K562 (cell line): ENCODE data around the gene EME1. TPM values are rescaled to one million over a fixed set of nuclear protein-coding genes. Genes with fewer than 3 reads are reported as not detected.
A peak's percentile ranks its signal among the peaks of the same experiment; 100 is the strongest.

Experiments used
- BCOR ChIP-seq: fragments of 450-650 bp; IDR thresholded peaks from 2 replicates; pipeline ENCODE4 v1.6.1; 2016
- C11orf30 ChIP-seq: fragments of 450-650 bp; IDR thresholded peaks from 2 replicates; pipeline ENCODE4 v1.6.1; 2016; ENCODE audit warnings: low read depth, mild to moderate bottlenecking
- CBX2 ChIP-seq: fragments of 200-600 bp; sonication (generic); IDR thresholded peaks from one replicate; pipeline ENCODE4 v1.6.1; 2012; ENCODE audit warnings: mild to moderate bottlenecking, low read length, inconsistent platforms; ENCODE audit not compliant: insufficient read depth, poor library complexity, severe bottlenecking
- CBX8 ChIP-seq: fragments of 200-600 bp; sonication (generic); IDR thresholded peaks from 2 replicates; pipeline ENCODE4 v1.6.1; 2012; ENCODE audit warnings: borderline replicate concordance, mixed run types, low read depth, mild to moderate bottlenecking, moderate library complexity, mixed read lengths, low read length, control low read depth, inconsistent platforms; ENCODE audit not compliant: poor library complexity, severe bottlenecking; ENCODE audit errors: extremely low read depth
- DMBX1 ChIP-seq: fragments of 250-450 bp; sonication (Bioruptor Pico); IDR thresholded peaks from 2 replicates; pipeline ENCODE4 v1.8.0; 2022; ENCODE audit warnings: inconsistent platforms, mild to moderate bottlenecking, moderate library complexity, borderline replicate concordance
- ERF ChIP-seq: fragments of 450-650 bp; formaldehyde crosslinking; IDR thresholded peaks from 2 replicates; pipeline ENCODE4 v1.4.0; 2020; ENCODE audit warnings: mild to moderate bottlenecking, mixed read lengths
- ESRRB ChIP-seq: fragments of 250-450 bp; sonication (Bioruptor Pico); IDR thresholded peaks from 2 replicates; pipeline ENCODE4 v1.5.0; 2020; ENCODE audit warnings: mild to moderate bottlenecking, moderate library complexity, borderline replicate concordance
- GTF2F1 ChIP-seq: IDR thresholded peaks from 2 replicates; pipeline ENCODE4 v1.6.1; 2011; ENCODE audit warnings: low read depth, low read length, improper control_type of control experiment
- HDGF ChIP-seq: fragments of 450-650 bp; IDR thresholded peaks from 2 replicates; pipeline ENCODE4 v1.6.1; 2016
- HMG20A ChIP-seq: fragments of 450-650 bp; formaldehyde crosslinking; conservative IDR thresholded peaks from 2 replicates; pipeline ENCODE4 v1.4.0; 2020; ENCODE audit warnings: mild to moderate bottlenecking, mixed read lengths
- KAT7 ChIP-seq: sonication (generic); formaldehyde crosslinking; IDR thresholded peaks from 2 replicates; pipeline ENCODE4 v1.8.0; 2022; ENCODE audit warnings: missing genetic modification reagents, mild to moderate bottlenecking, borderline replicate concordance
- MAFG ChIP-seq: fragments of 450-650 bp; conservative IDR thresholded peaks from 2 replicates; pipeline ENCODE4 v1.6.1; 2016; ENCODE audit warnings: missing genetic modification characterization, missing compliant biosample characterization
- MAZ ChIP-seq, 2 experiments: fragments of 450-650 bp in 1 of 2; sonication (generic) in 1 of 2; formaldehyde crosslinking; IDR thresholded peaks in 1 of 2; conservative IDR thresholded peaks in 1 of 2; 2 replicates each; pipeline versions ENCODE4 v1.4.0 to v1.5.0; 2020; ENCODE audit warnings: mild to moderate bottlenecking in 1 of 2, missing genetic modification reagents in 1 of 2
- MECOM ChIP-seq: fragments of 250-450 bp; sonication (Bioruptor Pico); IDR thresholded peaks from 2 replicates; pipeline ENCODE4 v1.8.0; 2022; ENCODE audit warnings: inconsistent platforms
- MEF2D ChIP-seq: conservative IDR thresholded peaks from 2 replicates; pipeline ENCODE4 v1.6.1; 2016; ENCODE audit warnings: low read depth, missing genetic modification characterization, missing compliant biosample characterization
- SRSF3 ChIP-seq: fragments of 200-400 bp; formaldehyde crosslinking; IDR thresholded peaks from 2 replicates; pipeline ENCODE4 v1.6.1; 2016; ENCODE audit warnings: mild to moderate bottlenecking, low read length, moderate library complexity; ENCODE audit not compliant: insufficient read depth
- TAF7 ChIP-seq: fragments of 450-650 bp; IDR thresholded peaks from 2 replicates; pipeline ENCODE4 v1.6.1; 2016; ENCODE audit warnings: missing genetic modification characterization, missing compliant biosample characterization
- TBP ChIP-seq: optimal IDR thresholded peaks from 2 replicates; pipeline ENCODE3; 2011; ENCODE audit warnings: low read depth, low read length, improper control_type of control experiment
- polyA plus RNA-seq, 8 experiments: library from polyadenylated mRNA; depleted of rRNA in 4 of 8; stranded (reverse) in 5 of 8; unstranded in 3 of 8; fragments of >200 nt; fragmentation: Nextera tagmentation in 2 of 8; fragmentation: Illumina TruSeq in 1 of 8; extraction: Ambion mirVana in 2 of 8; extraction: Trizol in 1 of 8; gene quantifications; 2 replicates each; pipeline versions ENCODE4 v1.2.1 to v1.2.3, GENCODE V29; 2011 to 2014; ENCODE audit warnings: inconsistent platforms in 1 of 8, missing spikeins in 1 of 8
- total RNA-seq, 7 experiments: library from RNA; depleted of rRNA in 6 of 7; stranded (reverse); fragments of >200 nt in 6 of 7; fragmentation: Illumina TruSeq in 2 of 7; extraction: Trizol in 2 of 7; gene quantifications; 2 replicates each; pipeline versions ENCODE4 v1.2.1 to v1.2.3, GENCODE V29; 2011 to 2021; ENCODE audit warnings: low replicate concordance in 1 of 7
- TF ChIP-seq, protein P1 (sequence below), 2 experiments: fragments of 200-800 bp in 1 of 2; sonication (Bioruptor generic) in 1 of 2; sonication (generic) in 1 of 2; formaldehyde crosslinking in 1 of 2; IDR thresholded peaks in 1 of 2; conservative IDR thresholded peaks in 1 of 2; 2 replicates each; pipeline versions ENCODE4 v1.5.0 to v1.6.1; 2016 to 2020; ENCODE audit warnings: missing compliant biosample characterization in 1 of 2, missing genetic modification characterization in 1 of 2, missing genetic modification reagents in 1 of 2
- TF ChIP-seq, protein P2 (sequence below): fragments of 450-650 bp; formaldehyde crosslinking; IDR thresholded peaks from 2 replicates; pipeline ENCODE4 v1.4.0; 2020; ENCODE audit warnings: mild to moderate bottlenecking, mixed read lengths
- TF ChIP-seq, protein P3 (sequence below): sonication (generic); formaldehyde crosslinking; IDR thresholded peaks from 2 replicates; pipeline ENCODE4 v1.5.0; 2020; ENCODE audit warnings: missing genetic modification reagents
- TF ChIP-seq, protein P4 (sequence below), 2 experiments: IDR thresholded peaks; 2 replicates each; pipeline ENCODE4 v1.6.1; 2011; ENCODE audit warnings: borderline replicate concordance in 1 of 2, control low read depth in 1 of 2, low read depth in 1 of 2, low read length in 1 of 2, mild to moderate bottlenecking in 1 of 2, mixed read lengths in 1 of 2, moderate library complexity in 1 of 2; ENCODE audit not compliant: insufficient read depth in 1 of 2, insufficient read length in 1 of 2, poor library complexity in 1 of 2, severe bottlenecking in 1 of 2; ENCODE audit errors: extremely low read depth in 1 of 2

The EME1 gene
- total and polyA plus RNA-seq, 9 of the 15 experiments (the other 6 are each of a cell fraction or from before 2014, with no cell fraction given), result 14.6 to 44.1 (median 24.0) TPM

DNA sequence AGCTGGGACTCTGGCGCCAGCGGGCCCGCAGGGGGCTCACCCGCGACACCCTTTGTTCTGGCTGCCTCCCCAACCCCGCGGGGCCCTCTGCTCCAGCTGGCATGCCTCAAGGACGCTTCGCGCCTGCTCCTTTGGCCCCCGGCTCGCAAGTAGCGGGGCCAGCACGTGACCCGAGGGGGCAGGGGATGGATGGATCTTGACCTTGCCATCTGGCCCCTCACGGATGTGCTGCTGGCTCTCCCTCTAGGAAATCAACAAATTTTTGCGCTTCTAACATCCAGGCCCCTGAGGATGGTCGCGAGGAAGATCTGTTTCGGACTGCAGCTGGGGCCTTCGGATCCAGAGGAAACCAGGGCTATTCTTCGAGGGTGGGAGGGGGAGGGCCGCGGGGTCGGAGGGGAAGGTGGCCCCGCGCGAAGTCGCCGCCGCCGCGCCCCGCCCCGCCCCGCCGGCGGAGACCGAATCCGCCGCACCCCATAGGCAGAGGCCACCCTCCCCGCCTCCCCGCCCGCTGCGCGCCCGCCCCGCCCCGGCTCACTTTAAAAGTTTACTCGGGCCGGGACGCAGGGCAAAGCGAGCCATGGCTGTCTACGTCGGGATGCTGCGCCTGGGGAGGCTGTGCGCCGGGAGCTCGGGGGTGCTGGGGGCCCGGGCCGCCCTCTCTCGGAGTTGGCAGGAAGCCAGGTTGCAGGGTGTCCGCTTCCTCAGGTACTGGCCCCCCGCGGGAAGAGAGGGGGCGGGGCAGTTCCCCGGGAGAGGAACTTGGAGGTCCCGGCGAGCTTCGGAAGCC, 52.8 kb downstream of the EME1 start, which contains the start of gene ACSF2 (continued):
- TF ChIP-seq, protein P1, sequence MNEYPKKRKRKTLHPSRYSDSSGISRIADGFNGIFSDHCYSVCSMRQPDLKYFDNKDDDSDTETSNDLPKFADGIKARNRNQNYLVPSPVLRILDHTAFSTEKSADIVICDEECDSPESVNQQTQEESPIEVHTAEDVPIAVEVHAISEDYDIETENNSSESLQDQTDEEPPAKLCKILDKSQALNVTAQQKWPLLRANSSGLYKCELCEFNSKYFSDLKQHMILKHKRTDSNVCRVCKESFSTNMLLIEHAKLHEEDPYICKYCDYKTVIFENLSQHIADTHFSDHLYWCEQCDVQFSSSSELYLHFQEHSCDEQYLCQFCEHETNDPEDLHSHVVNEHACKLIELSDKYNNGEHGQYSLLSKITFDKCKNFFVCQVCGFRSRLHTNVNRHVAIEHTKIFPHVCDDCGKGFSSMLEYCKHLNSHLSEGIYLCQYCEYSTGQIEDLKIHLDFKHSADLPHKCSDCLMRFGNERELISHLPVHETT (CRISPR knock-in tag; conservative IDR thresholded peaks at IDR 0.05 in 1 of 2, IDR thresholded peaks at IDR 0.05 in 1 of 2), result peak; percentile 62; a peak in 2 of 4 replicates
- TF ChIP-seq GTF2F1 (no peak), MEF2D (tag) (no peak), MECOM (CRISPR knock-in tag) (no peak), MAZ (CRISPR knock-in tag; conservative IDR thresholded peaks at IDR 0.05 in 1 of 2, IDR thresholded peaks at IDR 0.05 in 1 of 2) (peak; percentile 42 to 56; a peak in 2 of 4 replicates), C11orf30 (no peak), BCOR (no peak), HDGF (no peak), TAF7 (tag) (no peak), KAT7 (peak; percentile 59; the same call in 1 of the 2 replicates), SRSF3 (no peak), TBP (peak; percentile 19), ESRRB (CRISPR knock-in tag) (no peak), MAFG (tag) (no peak), ERF (CRISPR knock-in tag) (no peak), CBX2 (no peak), DMBX1 (CRISPR knock-in tag) (0 out of 2 replicates have a peak, but pooled peaks have one; percentile 22), CBX8 (no peak), HMG20A (CRISPR knock-in tag) (no peak)
- TF ChIP-seq, protein P2, sequence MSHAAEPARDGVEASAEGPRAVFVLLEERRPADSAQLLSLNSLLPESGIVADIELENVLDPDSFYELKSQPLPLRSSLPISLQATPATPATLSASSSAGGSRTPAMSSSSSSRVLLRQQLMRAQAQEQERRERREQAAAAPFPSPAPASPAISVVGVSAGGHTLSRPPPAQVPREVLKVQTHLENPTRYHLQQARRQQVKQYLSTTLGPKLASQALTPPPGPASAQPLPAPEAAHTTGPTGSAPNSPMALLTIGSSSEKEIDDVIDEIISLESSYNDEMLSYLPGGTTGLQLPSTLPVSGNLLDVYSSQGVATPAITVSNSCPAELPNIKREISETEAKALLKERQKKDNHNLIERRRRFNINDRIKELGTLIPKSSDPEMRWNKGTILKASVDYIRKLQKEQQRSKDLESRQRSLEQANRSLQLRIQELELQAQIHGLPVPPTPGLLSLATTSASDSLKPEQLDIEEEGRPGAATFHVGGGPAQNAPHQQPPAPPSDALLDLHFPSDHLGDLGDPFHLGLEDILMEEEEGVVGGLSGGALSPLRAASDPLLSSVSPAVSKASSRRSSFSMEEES (CRISPR knock-in tag), result peak; percentile 39
- TF ChIP-seq, protein P3, sequence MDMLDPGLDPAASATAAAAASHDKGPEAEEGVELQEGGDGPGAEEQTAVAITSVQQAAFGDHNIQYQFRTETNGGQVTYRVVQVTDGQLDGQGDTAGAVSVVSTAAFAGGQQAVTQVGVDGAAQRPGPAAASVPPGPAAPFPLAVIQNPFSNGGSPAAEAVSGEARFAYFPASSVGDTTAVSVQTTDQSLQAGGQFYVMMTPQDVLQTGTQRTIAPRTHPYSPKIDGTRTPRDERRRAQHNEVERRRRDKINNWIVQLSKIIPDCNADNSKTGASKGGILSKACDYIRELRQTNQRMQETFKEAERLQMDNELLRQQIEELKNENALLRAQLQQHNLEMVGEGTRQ (CRISPR knock-in tag), result peak; percentile 78
- TF ChIP-seq, protein P4, sequence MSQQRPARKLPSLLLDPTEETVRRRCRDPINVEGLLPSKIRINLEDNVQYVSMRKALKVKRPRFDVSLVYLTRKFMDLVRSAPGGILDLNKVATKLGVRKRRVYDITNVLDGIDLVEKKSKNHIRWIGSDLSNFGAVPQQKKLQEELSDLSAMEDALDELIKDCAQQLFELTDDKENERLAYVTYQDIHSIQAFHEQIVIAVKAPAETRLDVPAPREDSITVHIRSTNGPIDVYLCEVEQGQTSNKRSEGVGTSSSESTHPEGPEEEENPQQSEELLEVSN (IDR thresholded peaks at IDR 0.05; ENCODE audit: borderline replicate concordance in 1 of 2, extremely low read depth in 1 of 2, insufficient read depth in 1 of 2, insufficient read length in 1 of 2, low read depth in 1 of 2, low read length in 1 of 2, poor library complexity in 1 of 2, severe bottlenecking in 1 of 2), result peak in 1 of 2 experiments; percentile 9
